Measurements from ENCODE around the gene RTTN.

The RTTN gene

DNA sequence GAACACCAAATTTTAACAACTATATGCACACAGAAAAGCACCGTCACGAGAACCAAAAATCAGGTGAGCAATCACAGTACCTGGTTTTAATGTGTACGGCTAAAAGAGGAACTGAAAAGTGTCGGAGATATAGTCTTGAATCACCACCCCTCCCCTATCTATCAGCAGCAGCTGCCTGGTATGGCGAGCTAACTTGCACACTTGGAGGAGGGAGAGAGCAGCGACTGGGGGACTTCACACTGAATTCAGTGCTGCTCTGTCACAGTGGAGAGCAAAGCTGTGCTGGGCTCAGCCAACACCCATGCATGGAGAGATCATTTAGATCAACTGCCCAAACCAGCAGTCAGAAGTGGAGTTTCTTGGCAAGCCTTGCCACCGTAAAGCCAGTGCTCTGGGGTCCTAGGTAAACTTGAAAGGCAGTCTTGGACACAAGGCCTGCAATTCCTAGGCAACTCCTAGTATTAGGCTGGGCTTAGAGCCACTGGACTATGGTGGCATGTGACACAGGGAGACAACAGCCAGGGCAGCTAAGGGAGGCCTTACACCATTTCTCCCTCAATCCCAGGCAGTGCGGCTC lies 168.6 kb downstream of the RTTN start:
- TF ChIP-seq, protein P1, sequence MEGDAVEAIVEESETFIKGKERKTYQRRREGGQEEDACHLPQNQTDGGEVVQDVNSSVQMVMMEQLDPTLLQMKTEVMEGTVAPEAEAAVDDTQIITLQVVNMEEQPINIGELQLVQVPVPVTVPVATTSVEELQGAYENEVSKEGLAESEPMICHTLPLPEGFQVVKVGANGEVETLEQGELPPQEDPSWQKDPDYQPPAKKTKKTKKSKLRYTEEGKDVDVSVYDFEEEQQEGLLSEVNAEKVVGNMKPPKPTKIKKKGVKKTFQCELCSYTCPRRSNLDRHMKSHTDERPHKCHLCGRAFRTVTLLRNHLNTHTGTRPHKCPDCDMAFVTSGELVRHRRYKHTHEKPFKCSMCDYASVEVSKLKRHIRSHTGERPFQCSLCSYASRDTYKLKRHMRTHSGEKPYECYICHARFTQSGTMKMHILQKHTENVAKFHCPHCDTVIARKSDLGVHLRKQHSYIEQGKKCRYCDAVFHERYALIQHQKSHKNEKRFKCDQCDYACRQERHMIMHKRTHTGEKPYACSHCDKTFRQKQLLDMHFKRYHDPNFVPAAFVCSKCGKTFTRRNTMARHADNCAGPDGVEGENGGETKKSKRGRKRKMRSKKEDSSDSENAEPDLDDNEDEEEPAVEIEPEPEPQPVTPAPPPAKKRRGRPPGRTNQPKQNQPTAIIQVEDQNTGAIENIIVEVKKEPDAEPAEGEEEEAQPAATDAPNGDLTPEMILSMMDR (IDR thresholded peaks at IDR 0.05; ENCODE audit: control insufficient read depth, extremely low read depth, insufficient read depth) = no peak
- H3K4me3 ChIP-seq (ENCODE audit: low read depth, low read length) = no peak overlapping the region

GRCh38 chr18:70036168-70036567 lies 169.3 kb downstream of the RTTN start:
- H3K4me3 ChIP-seq (ENCODE audit: low read depth, low read length) = no peak overlapping the region
- TF ChIP-seq, protein P1 (IDR thresholded peaks at IDR 0.05; ENCODE audit: control insufficient read depth, extremely low read depth, insufficient read depth) = no peak
- no peak for DNase-seq (ENCODE audit: low read depth)

More for the DNA sequence above, 168.6 kb downstream of the RTTN start:
- DNase-seq (ENCODE audit: low read depth) = no peak

DNA sequence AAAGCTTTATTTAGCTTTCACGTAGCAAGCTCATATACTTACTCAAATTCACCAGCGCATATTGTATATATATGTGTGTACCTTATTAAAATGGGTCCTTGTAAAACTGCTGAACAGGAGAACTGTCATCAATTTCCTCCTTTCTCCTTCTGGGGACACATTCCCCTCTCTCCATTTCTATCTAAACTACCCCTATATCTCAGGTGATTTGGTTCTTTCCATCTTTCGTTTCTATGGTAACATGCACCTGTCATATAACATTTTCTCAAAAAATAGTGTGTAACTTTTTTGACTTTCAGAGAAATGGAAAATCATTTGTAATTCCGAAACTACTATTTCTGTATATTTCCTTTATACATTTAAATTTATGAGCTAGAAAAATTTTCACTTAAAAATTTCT lies 174.3 kb downstream of the RTTN start:
- TF ChIP-seq, protein P1 (IDR thresholded peaks at IDR 0.05; ENCODE audit: control insufficient read depth, extremely low read depth, insufficient read depth) = no peak
- no peak overlapping the region for H3K4me3 ChIP-seq (ENCODE audit: low read depth, low read length)
- no peak for DNase-seq (ENCODE audit: low read depth)

DNA sequence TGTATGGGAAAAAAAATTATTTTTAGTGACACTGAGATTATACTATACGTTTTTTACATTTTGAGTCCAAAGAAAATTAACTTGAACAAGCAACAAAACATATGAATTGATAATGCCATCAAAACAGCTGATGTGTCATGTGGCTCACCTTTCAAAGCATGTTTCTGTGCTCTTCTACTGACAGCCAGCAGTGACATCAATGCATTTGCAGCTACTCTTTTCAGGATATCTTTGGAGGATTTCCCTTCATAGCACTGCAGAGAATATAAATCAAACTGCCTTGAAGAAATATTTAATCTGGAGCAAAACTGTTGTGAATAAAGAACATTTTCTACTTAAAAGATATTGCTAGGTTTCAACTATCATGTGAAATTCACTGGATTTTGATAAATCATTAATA lies 174.8 kb downstream of the RTTN start:
- TF ChIP-seq, protein P1 (IDR thresholded peaks at IDR 0.05; ENCODE audit: control insufficient read depth, extremely low read depth, insufficient read depth) = no peak
- H3K4me3 ChIP-seq (ENCODE audit: low read depth, low read length) = no peak overlapping the region
- no peak for DNase-seq (ENCODE audit: low read depth)

GRCh38 chr18:70029163-70029562 lies 176.3 kb downstream of the RTTN start:
- H3K4me3 ChIP-seq (ENCODE audit: low read depth, low read length) = no peak overlapping the region
- TF ChIP-seq, protein P1 (IDR thresholded peaks at IDR 0.05; ENCODE audit: control insufficient read depth, extremely low read depth, insufficient read depth) = no peak

DNA sequence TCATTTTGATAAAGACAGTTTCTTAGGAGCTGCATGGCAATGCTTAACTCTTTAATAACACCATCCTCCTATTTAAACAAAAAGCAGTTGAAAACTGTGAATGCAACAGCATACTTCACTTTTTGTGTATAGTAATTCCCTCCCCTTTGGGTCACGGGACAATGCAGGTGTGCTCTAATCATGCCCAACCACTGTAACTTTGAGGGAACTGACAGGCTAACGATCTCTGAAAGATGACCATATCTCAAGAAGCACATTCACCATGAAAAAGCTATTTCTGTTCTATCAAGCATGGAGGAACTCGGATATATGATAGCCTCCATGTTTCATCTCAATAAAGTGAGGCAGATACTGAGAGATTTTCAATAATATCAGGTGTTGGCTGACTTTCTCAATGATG lies 176.8 kb downstream of the RTTN start:
- no peak for DNase-seq (ENCODE audit: low read depth)
- TF ChIP-seq, protein P1 (IDR thresholded peaks at IDR 0.05; ENCODE audit: control insufficient read depth, extremely low read depth, insufficient read depth) = no peak
- no peak overlapping the region for H3K4me3 ChIP-seq (ENCODE audit: low read depth, low read length)

More at GRCh38 chr18:70029163-70029562, 176.3 kb downstream of the RTTN start:
- DNase-seq (ENCODE audit: low read depth) = no peak

DNA sequence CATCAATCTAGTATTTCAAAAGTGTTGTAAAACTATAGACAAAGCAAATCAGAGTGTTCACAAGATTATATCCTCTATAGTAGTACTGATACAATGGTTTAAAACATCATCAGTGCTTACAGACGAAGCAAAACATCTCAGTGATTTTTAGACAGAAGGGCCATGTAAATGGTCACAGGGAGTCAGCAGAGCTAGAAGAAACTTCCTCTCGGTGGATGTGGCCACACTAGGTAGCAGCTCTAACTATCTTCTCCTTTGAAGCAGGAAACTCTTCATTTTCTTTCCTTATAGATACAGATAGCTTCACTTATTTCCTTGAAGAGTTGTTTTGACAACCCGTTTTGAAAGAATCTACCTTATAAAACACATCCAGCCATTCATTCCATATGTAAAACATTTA lies 177.4 kb downstream of the RTTN start:
- TF ChIP-seq, protein P1 (IDR thresholded peaks at IDR 0.05; ENCODE audit: control insufficient read depth, extremely low read depth, insufficient read depth) = no peak
- no peak for DNase-seq (ENCODE audit: low read depth)
- H3K4me3 ChIP-seq (ENCODE audit: low read depth, low read length) = no peak overlapping the region
